Left forelimb (tissue), 1 donor: ENCODE measurements around the gene LTF.
"Not testable (repeated sequence)": the region's sequence is repeated elsewhere in the genome, so short reads cannot be mapped to it uniquely, and the experiment has no call there.

Experiments used
- DNase-seq: peaks from one replicate; pipeline ENCODE4 v3.0.0-alpha.2; 2018; ENCODE audit warnings: low spot score

The LTF gene

DNA sequence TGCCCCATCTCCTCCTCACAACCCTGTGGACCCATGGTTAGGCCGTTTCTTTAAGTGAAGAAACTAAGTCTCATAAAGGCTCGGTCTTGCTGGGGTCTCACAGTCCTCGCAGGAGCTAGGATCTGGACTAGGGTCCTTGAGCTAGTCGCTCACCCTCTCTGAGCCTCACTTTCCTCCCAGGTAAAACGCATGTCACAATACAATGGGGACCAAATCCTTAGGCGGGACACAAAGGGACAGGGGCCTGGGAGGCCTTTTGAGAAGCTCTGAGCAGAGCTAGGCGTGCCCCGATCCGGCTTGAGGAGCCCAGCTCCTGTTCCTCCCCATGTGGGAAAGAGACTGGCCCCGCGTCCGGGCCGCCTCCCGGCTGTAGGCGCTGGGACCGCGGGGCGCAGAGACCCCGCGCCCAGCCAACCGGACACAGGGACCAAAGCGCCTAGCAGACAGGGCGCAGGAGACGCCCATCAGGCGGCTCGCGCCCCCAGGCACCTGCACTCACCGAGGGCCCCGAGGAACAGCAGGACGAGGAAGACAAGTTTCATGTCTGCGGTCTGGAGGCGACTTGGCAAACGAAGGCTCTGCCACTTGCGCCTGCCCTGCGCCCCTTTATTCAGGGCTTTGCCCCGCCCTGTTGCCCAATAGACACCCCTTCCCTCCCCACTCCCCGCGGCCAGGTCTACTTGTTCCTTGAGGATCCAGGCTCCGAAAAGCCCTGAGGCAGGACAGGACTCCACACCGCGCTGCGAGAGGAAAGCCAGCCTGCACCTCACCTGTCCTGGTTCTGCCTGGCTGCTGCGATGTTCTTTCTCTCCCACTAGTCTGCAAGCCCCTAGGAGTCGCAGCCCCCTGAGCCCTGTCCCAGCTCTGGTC lies at the start of gene LTF:
TSS of gene LTF (minus strand) at position 580 of the 870 bp plus-strand sequence. CDS start at position 542, 38 bp downstream.
- no peak for DNase-seq

DNA sequence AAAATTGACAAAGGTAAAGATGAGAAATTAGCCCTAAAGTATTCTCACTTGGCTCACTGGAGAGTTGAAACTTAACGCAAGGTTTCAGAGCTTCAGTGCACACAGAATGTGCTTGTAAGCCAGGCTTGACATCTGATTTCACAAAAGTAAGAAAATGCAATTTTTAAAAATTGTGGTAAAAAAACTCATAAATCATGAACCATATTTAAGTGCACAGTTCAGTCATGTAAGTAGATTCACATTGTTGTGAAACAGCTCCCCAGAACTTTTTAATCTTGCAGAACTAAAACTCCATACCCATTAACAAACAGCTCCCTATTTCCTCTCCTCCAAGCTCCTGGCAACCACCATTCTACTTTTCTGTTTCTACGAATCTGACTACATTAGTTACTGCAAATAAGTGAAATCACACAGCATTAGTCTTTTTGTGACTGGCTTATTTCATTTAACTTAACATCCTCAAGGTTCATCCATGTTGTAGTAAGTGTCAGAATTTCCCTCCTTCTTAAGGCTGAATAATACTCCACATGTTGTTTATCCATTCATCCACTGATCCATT lies 47.6 kb upstream of the LTF start:
- no peak for DNase-seq

GRCh38 chr3:46509661-46510187 lies 45.0 kb upstream of the LTF start:
- no peak for DNase-seq

GRCh38 chr3:46508850-46509591 lies 44.3 kb upstream of the LTF start:
- no peak for DNase-seq

DNA sequence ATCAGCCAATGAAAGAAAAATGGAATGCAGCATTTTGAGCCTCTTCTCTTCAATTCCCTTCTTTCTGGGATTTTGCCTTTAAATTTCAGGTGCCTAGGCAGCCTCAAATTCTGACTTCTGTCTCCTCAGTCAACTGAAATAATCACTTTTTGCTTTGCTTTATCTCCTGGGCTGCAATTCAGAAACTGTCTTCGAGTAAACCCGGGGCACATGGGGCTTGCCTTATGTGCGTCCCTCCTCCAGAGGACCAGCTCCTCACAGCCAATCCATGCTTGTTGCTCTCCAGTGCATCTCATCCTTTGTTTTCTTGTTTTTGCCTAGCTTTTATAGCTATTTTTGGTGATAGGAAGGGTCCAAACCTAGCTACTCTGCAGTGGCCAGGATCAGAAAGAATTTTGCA lies 41.8 kb upstream of the LTF start:
- no peak for DNase-seq

GRCh38 chr3:46505953-46506352 lies 41.2 kb upstream of the LTF start:
- no peak for DNase-seq

GRCh38 chr3:46504789-46505188 lies 40.1 kb upstream of the LTF start:
- DNase-seq, result no peak

- no peak for DNase-seq
These were observed 38.6 kb upstream of the LTF start for GRCh38 chr3:46503200-46503874.

- DNase-seq, result no peak
These were observed 37.0 kb upstream of the LTF start for GRCh38 chr3:46501702-46502101.

- DNase-seq, result no peak
These were observed 36.2 kb upstream of the LTF start for GRCh38 chr3:46500656-46501635.

- no peak for DNase-seq
These were observed 34.3 kb upstream of the LTF start for GRCh38 chr3:46498916-46499519.

DNA sequence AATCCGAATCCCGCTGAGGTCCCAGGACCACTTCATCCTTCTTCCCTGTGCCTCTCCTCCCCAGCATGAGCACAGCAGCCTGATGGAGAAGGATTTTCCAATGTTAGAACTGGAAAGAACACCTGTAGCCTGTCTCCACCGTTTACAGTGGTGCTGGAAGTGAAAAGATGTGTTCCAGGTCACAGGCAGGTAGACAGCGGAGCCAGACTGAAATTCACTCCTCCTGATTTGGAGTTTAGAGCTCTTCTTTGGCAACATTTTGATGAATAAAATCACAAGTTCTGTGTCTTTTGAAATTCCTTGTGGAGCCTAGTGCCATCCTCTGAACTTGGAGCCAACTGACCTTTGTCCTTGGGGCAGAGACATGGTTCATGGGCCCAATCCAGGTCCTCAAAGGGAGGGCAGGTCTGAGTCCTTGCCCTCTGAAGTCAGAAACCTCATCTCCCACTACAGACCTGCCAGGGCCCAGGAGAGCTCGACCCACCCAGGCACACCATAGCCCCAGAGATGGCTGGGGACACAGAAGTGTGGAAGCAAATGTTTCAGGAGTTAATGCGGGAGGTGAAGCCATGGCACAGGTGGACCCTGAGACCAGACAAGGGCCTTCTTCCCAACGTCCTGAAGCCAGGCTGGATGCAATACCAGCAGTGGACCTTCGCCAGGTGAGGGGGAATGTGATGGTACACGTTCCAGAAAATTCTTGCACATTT lies 33.0 kb upstream of the LTF start, which contains the start of gene RTP3:
TSS of gene RTP3 (plus strand) at position 421 of the 710 bp plus-strand sequence. CDS start at position 508, 87 bp downstream.
- no peak for DNase-seq

DNA sequence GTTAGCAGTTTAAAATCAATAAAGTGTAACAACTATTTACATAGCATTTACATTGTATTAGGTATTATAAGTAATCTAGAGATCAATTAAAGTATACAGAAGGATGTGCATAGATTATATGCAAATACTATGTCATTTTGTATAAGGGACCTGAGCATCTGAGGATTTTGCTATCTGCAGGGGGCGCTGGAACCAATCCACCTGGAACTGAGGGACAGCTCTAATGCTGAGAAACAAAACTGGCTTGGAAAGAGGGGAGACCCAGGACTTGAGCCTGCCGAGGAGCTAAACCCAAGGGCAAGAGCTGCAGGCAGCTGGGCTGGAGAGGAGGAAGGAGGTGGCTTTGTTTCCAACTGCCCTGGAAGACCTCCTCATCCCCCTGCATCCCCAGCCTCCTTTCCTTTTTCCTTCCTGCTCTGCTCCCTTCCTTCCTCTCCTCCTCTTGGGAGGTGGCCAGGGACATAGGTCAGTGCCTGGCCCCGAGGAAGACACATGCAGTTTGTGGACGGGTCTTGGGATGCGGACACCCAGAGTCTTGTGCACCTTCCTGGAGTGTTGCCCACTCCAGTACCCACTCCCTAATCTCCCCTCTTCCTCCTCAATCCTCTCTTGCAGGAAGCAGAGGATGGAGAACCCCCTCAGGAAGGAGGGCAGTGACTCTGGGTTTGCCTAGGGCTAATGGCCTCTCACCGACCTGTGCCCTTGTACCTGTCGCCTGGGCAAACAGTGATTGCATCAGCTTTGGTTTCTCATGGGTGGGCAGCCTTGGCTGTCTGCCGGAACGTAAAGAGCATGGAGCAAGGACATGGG lies 32.2 kb upstream of the LTF start:
- DNase-seq, result no peak

DNA sequence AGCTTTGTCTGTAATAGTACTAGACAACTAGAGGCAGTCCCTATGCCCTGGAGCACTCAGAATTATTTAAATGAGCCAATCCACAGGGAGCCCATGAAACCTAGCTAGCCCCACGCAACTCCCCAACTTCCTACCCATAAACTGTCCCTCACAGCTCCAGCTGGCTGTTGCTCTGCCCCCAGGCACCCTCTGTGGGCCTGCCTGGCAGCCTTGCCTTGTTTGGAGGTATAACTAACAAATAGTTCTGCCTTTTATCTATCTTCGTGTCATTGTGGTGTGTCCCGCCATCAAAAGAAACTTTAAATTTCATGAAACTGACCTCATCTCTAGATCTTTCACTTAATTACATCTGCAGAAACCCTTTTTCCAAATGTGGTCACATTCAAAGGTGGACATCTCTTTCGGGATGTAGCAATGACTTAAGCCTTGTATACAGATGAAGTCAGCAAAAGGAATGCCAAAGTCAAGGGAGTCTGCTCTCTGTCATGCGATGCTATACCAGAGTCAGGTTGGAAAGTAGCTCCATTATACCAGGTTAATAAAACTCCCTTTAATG lies 31.3 kb upstream of the LTF start:
- no peak for DNase-seq

DNA sequence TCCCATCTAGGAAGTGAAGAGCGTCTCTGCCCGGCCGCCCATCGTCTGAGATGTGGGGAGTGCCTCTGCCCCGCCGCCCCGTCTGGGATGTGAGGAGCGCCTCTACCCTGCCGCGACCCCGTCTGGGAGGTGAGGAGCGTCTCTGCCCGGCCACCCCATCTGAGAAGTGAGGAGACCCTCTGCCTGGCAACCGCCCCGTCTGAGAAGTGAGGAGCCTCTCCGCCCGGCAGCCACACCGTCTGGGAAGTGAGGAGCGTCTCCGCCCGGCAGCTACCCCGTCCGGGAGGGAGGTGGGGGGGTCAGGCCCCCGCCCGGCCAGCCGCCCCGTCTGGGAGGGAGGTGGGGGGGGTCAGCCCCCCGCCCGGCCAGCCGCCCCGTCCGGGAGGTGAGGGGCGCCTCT lies 29.8 kb upstream of the LTF start:
- not testable (repeated sequence) for DNase-seq

GRCh38 chr3:46492890-46493547 lies 28.3 kb upstream of the LTF start:
- DNase-seq, result no peak

GRCh38 chr3:46491089-46492070 lies 26.7 kb upstream of the LTF start:
- DNase-seq, result no peak
